GM18498 (cell line): Measurements from ENCODE around the gene A4GALT.
"Not testable (repeated sequence)": the region's sequence is repeated elsewhere in the genome, so short reads cannot be mapped to it uniquely, and the experiment has no call there.

Experiments used
- ATAC-seq: cut with Tn5 transposase; IDR thresholded peaks from one replicate; pipeline ENCODE4 v1.9.1; 2021; ENCODE audit warnings: mild to moderate bottlenecking, moderate library complexity; ENCODE audit not compliant: unreplicated experiment

A4GALT gene

GRCh38 chr22:42743501-42743991 lies 22.9 kb upstream of the A4GALT start:
- ATAC-seq, result no peak

- ATAC-seq, result no peak
Measured at GRCh38 chr22:42742940-42743339, 22.3 kb upstream of the A4GALT start.

- ATAC-seq, result not testable (repeated sequence)
Measured at GRCh38 chr22:42740320-42740719, 19.6 kb upstream of the A4GALT start.

- no peak for ATAC-seq
Measured at GRCh38 chr22:42734406-42734805, 13.7 kb upstream of the A4GALT start.

- ATAC-seq, result not testable (repeated sequence)
Measured at GRCh38 chr22:42733394-42733793, 12.7 kb upstream of the A4GALT start.

GRCh38 chr22:42732081-42732480 lies 11.4 kb upstream of the A4GALT start:
- ATAC-seq, result no peak

GRCh38 chr22:42726811-42727210 lies 6.1 kb upstream of the A4GALT start:
- ATAC-seq, result no peak

GRCh38 chr22:42725606-42726355 lies 5.1 kb upstream of the A4GALT start:
- ATAC-seq, result no peak

- ATAC-seq, result no peak
Measured at GRCh38 chr22:42724062-42724461, 3.4 kb upstream of the A4GALT start.

- ATAC-seq, result no peak
Measured at GRCh38 chr22:42721045-42721434, 370 bp upstream of the A4GALT start.

- no peak for ATAC-seq
Measured at GRCh38 chr22:42719656-42720262, 911 bp downstream of the A4GALT start.

GRCh38 chr22:42719133-42719532 lies 1.5 kb downstream of the A4GALT start:
- ATAC-seq, result no peak

GRCh38 chr22:42717197-42717928 lies 3.3 kb downstream of the A4GALT start:
- ATAC-seq, result no peak

GRCh38 chr22:42716649-42717127 lies 4.0 kb downstream of the A4GALT start:
- ATAC-seq, result peak; percentile 53

GRCh38 chr22:42716221-42716620 lies 4.4 kb downstream of the A4GALT start:
- peak; percentile 33 for ATAC-seq

GRCh38 chr22:42714768-42715390 lies 5.8 kb downstream of the A4GALT start:
- ATAC-seq, result no peak

GRCh38 chr22:42714308-42714707 lies 6.4 kb downstream of the A4GALT start:
- no peak for ATAC-seq

GRCh38 chr22:42711895-42712837 lies 8.5 kb downstream of the A4GALT start:
- ATAC-seq, result no peak

GRCh38 chr22:42711281-42711731 lies 9.4 kb downstream of the A4GALT start:
- ATAC-seq, result no peak

- ATAC-seq, result no peak
Measured at GRCh38 chr22:42708417-42708816, 12.3 kb downstream of the A4GALT start.
